ENCODE results near the gene CADPS. TPM values are rescaled to one million over a fixed set of nuclear protein-coding genes. Genes with fewer than 3 reads are reported as not detected.

The CADPS gene
- total RNA-seq, 3 donors from 2014 or later (not counting 1 experiment from before 2014, with no cell fraction given) = not detected

GRCh38 chr3:62823461-62824050 is 51.7 kb downstream of the CADPS start:
- no peak for TF ChIP-seq CTCF (IDR thresholded peaks at IDR 0.05)
- ATAC-seq (no peak), DNase-seq (no peak)
- Histone ChIP-seq H3K36me3 (ENCODE audit: control insufficient read depth, insufficient read depth, low read length) (no peaks in the 10 kb centered on the region), H3K27ac (ENCODE audit: low read length) (no peak overlapping the region), H3K27me3 (ENCODE audit: control insufficient read depth, insufficient read depth, low read length) (no peaks in the 10 kb centered on the region), H3K9me3 (ENCODE audit: control insufficient read depth, insufficient read depth, low read length) (no peaks in the 10 kb centered on the region), H3K4me1 (ENCODE audit: control insufficient read depth, insufficient read depth, low read length) (no peaks in the 10 kb centered on the region), H3K4me3 (ENCODE audit: low read length) (no peak overlapping the region)
- Mint-ChIP-seq H3K4me1 (no peaks in the 10 kb centered on the region), H3K36me3 (no peaks in the 10 kb centered on the region), H3K4me3 (no peak overlapping the region), H3K27ac (no peak overlapping the region), H3K27me3 (ENCODE audit: low read depth in 2 of 2) (no peaks in the 10 kb centered on the region), H3K9me3 (peaks cover 5 to 6% of the 10 kb centered on the region in 2 donors)
- 82% methylated on average over 5 of the region's 6 CpGs for WGBS (ENCODE audit: insufficient coverage)
- intact Hi-C loops (cut with micrococcal nuclease) = no loop called here

DNA sequence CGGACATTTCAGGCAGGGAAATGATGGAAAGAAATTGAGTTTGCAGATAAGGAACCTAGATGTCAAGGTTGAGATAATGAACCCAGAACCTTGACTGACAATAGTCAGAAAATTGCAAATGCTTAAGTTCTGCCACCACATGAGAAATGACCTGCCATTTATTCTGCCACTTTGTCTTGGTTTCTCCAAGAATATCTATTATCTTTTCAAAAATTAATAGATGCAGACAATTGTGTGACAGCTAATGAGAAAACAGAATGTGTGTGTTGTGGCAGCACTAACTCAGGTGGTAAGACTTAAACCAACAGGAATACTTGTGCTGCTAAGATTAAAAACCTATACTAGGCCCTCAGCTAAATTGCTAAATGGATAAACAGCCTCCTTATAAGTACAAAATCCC is 52.3 kb downstream of the CADPS start:
- DNase-seq (no peak), ATAC-seq (no peak)
- Mint-ChIP-seq H3K9me3 (peaks cover 5 to 8% of the 10 kb centered on the region in 2 donors), H3K36me3 (no peaks in the 10 kb centered on the region), H3K27me3 (ENCODE audit: low read depth in 2 of 2) (no peaks in the 10 kb centered on the region), H3K4me3 (no peak overlapping the region), H3K4me1 (no peaks in the 10 kb centered on the region), H3K27ac (no peak overlapping the region)
- H3K27me3 ChIP-seq (ENCODE audit: control insufficient read depth, insufficient read depth, low read length) = no peaks in the 10 kb centered on the region
- no peak for TF ChIP-seq CTCF (IDR thresholded peaks at IDR 0.05)
- H3K36me3 ChIP-seq (ENCODE audit: control insufficient read depth, insufficient read depth, low read length) = no peaks in the 10 kb centered on the region
- WGBS (ENCODE audit: insufficient coverage) = 83% methylated on average over 1 of the region's 1 CpG
- no peaks in the 10 kb centered on the region for H3K4me1 ChIP-seq (ENCODE audit: control insufficient read depth, insufficient read depth, low read length)
- intact Hi-C loops (cut with micrococcal nuclease) = no loop called here
- H3K4me3 ChIP-seq (ENCODE audit: low read length) = no peak overlapping the region
- H3K9me3 ChIP-seq (ENCODE audit: control insufficient read depth, insufficient read depth, low read length) = no peaks in the 10 kb centered on the region
- H3K27ac ChIP-seq (ENCODE audit: low read length) = no peak overlapping the region

DNA sequence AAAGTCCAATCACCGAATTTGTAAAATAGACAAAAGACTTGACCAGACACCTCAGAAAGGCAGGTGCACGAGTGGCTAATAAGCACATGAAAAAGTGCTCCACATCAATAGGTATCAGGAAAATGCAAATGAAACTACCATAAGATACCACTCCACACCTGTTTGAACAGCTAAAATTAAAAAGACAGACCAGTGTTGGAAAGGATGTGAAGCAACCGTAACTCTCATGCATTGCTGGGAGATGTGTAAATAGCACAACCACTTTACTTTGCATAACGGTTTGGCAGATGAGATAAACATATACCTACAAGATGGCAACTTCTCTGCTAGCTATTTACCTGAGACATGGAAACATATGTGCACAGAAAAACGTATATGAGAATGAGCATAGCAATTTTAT is 56.9 kb downstream of the CADPS start:
- H3K9me3 ChIP-seq (ENCODE audit: control insufficient read depth, insufficient read depth, low read length) = no peaks in the 10 kb centered on the region
- intact Hi-C loops (cut with micrococcal nuclease) = no loop called here
- no peak for TF ChIP-seq CTCF (IDR thresholded peaks at IDR 0.05)

GRCh38 chr3:62817678-62818077 is 57.5 kb downstream of the CADPS start:
- DNase-seq (no peak), ATAC-seq (no peak)
- intact Hi-C loops (cut with micrococcal nuclease) = no loop called here
- Histone ChIP-seq H3K27me3 (ENCODE audit: control insufficient read depth, insufficient read depth, low read length) (no peaks in the 10 kb centered on the region), H3K27ac (ENCODE audit: low read length) (no peak overlapping the region), H3K9me3 (ENCODE audit: control insufficient read depth, insufficient read depth, low read length) (no peaks in the 10 kb centered on the region), H3K36me3 (ENCODE audit: control insufficient read depth, insufficient read depth, low read length) (no peaks in the 10 kb centered on the region), H3K4me3 (ENCODE audit: low read length) (no peak overlapping the region), H3K4me1 (ENCODE audit: control insufficient read depth, insufficient read depth, low read length) (no peaks in the 10 kb centered on the region)
- Mint-ChIP-seq H3K9me3 (peaks cover 2 to 6% of the 10 kb centered on the region in 2 donors), H3K36me3 (no peaks in the 10 kb centered on the region), H3K4me1 (no peaks in the 10 kb centered on the region), H3K27me3 (ENCODE audit: low read depth in 2 of 2) (no peaks in the 10 kb centered on the region), H3K27ac (no peak overlapping the region), H3K4me3 (no peak overlapping the region)
- no peak for TF ChIP-seq CTCF (IDR thresholded peaks at IDR 0.05)
- 78% methylated on average over 1 of the region's 2 CpGs for WGBS (ENCODE audit: insufficient coverage)

More for the DNA sequence above, 56.9 kb downstream of the CADPS start:
- H3K27ac ChIP-seq (ENCODE audit: low read length) = no peak overlapping the region
- no peaks in the 10 kb centered on the region for H3K36me3 ChIP-seq (ENCODE audit: control insufficient read depth, insufficient read depth, low read length)
- H3K4me3 Mint-ChIP-seq = no peak overlapping the region
- WGBS (ENCODE audit: insufficient coverage) = 79% methylated on average over 5 of the region's 5 CpGs
- H3K4me3 ChIP-seq (ENCODE audit: low read length) = no peak overlapping the region
- peaks cover 2 to 6% of the 10 kb centered on the region in 2 donors for H3K9me3 Mint-ChIP-seq
- no peaks in the 10 kb centered on the region for H3K36me3 Mint-ChIP-seq
- DNase-seq (no peak), ATAC-seq (no peak)
- H3K4me1 Mint-ChIP-seq = no peaks in the 10 kb centered on the region
- H3K27me3 ChIP-seq (ENCODE audit: control insufficient read depth, insufficient read depth, low read length) = no peaks in the 10 kb centered on the region
- no peak overlapping the region for H3K27ac Mint-ChIP-seq
- no peaks in the 10 kb centered on the region for H3K27me3 Mint-ChIP-seq (ENCODE audit: low read depth in 2 of 2)
- H3K4me1 ChIP-seq (ENCODE audit: control insufficient read depth, insufficient read depth, low read length) = no peaks in the 10 kb centered on the region

Data from natural killer cell (primary cell).